Loucy (cell line): ENCODE results near the gene UNC5B.

Experiments
- H2AFZ ChIP-seq: fragments of 200-600 bp; sonication (generic); 2 replicates; pipeline ENCODE4 v1.6.0; 2016; ENCODE audit warnings: antibody characterized with exemption, mild to moderate bottlenecking, low read length, moderate library complexity
- H3F3A ChIP-seq: fragments of 200-600 bp; 2 replicates; pipeline ENCODE4 v1.6.0; 2016; ENCODE audit warnings: antibody characterized with exemption, low read depth, mild to moderate bottlenecking
- H3K27me3 ChIP-seq: fragments of 200-600 bp; sonication (generic); 2 replicates; pipeline ENCODE4 v1.6.1; 2014; ENCODE audit warnings: low read length, mild to moderate bottlenecking; ENCODE audit not compliant: insufficient read depth, poor library complexity, severe bottlenecking
- H3K36me3 ChIP-seq: fragments of 200-600 bp; sonication (generic); 2 replicates; pipeline ENCODE4 v1.6.1; 2016; ENCODE audit warnings: low read length; ENCODE audit not compliant: insufficient read depth
- H3K4me1 ChIP-seq: fragments of 200-600 bp; sonication (generic); 2 replicates; pipeline ENCODE4 v1.5.1; 2014; ENCODE audit warnings: low read length, mild to moderate bottlenecking; ENCODE audit not compliant: insufficient read depth, poor library complexity, severe bottlenecking
- H3K4me2 ChIP-seq: fragments of 200-600 bp; sonication (generic); 2 replicates; pipeline ENCODE4 v1.6.0; 2014; ENCODE audit warnings: antibody characterized with exemption, low read length, low read depth, mild to moderate bottlenecking; ENCODE audit not compliant: poor library complexity, severe bottlenecking
- H3K4me3 ChIP-seq: fragments of 200-600 bp; sonication (generic); 2 replicates; pipeline ENCODE4 v1.5.1; 2014; ENCODE audit warnings: low read length, mild to moderate bottlenecking, mixed read lengths; ENCODE audit not compliant: poor library complexity, severe bottlenecking
- H3K79me2 ChIP-seq: fragments of 200-600 bp; sonication (generic); 2 replicates; pipeline ENCODE4 v1.6.1; 2014; ENCODE audit warnings: low read length; ENCODE audit not compliant: insufficient read depth
- H3K9ac ChIP-seq: fragments of 200-600 bp; sonication (generic); 2 replicates; pipeline ENCODE4 v1.6.0; 2014; ENCODE audit warnings: mild to moderate bottlenecking, low read depth, low read length, moderate library complexity; ENCODE audit not compliant: poor library complexity, severe bottlenecking
- H3K9me2 ChIP-seq: fragments of 200-600 bp; sonication (generic); replicated peaks from 2 replicates; pipeline ENCODE4 v1.6.1; 2016; ENCODE audit warnings: low read depth, low read length, mixed read lengths
- H3K9me3 ChIP-seq: fragments of 200-600 bp; sonication (generic); 2 replicates; pipeline ENCODE4 v1.6.1; 2014; ENCODE audit warnings: mild to moderate bottlenecking, antibody characterized with exemption, low read length, low read depth; ENCODE audit not compliant: insufficient read depth
- H4K20me1 ChIP-seq: fragments of 200-600 bp; sonication (generic); 2 replicates; pipeline ENCODE4 v1.6.0; 2014; ENCODE audit warnings: antibody characterized with exemption, low read length, mild to moderate bottlenecking; ENCODE audit not compliant: insufficient read depth, poor library complexity, severe bottlenecking
- CTCF ChIP-seq: fragments of 200-600 bp; sonication (generic); conservative IDR thresholded peaks from 2 replicates; pipeline ENCODE4 v1.5.1; 2014; ENCODE audit warnings: mild to moderate bottlenecking, antibody characterized with exemption, low read length
- EZH2phosphoT487 ChIP-seq: fragments of 200-600 bp; IDR thresholded peaks from 2 replicates; pipeline ENCODE4 v1.6.1; 2018; ENCODE audit warnings: antibody characterized with exemption, mild to moderate bottlenecking, moderate library complexity, borderline replicate concordance

UNC5B gene

DNA sequence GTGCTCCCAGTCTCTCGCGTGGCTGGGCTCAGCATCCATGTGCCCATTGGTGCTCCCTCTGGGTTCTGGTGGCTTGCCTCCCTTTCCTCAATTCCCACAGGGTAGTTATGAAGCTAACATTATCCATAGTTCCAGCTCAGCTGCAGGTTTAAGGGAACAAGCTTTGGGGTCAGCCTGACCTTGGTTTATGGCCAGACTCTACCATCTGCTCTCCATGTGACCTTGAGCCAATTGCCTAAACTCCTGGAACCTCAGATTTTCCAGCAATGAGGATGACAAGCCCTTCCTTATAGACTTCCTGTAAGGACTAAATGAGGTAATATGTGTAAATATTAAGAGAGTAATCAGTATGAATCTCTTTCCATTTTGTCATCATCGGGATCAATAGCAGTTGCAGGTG lies 96.6 kb downstream of the UNC5B start:
- no peak overlapping the region for H3K4me3 ChIP-seq
- H3K9ac ChIP-seq = no peak overlapping the region
- no peaks in the 10 kb centered on the region for H3K9me2 ChIP-seq
- H3K27me3 ChIP-seq = no peaks in the 10 kb centered on the region
- no peak overlapping the region for H3K4me2 ChIP-seq
- H3K9me3 ChIP-seq = no peaks in the 10 kb centered on the region
- no peak overlapping the region for H2AFZ ChIP-seq
- H3K79me2 ChIP-seq = no peaks in the 10 kb centered on the region
- no peaks in the 10 kb centered on the region for H3K4me1 ChIP-seq
- no peak for TF ChIP-seq CTCF
- no peak for TF ChIP-seq EZH2phosphoT487
- H4K20me1 ChIP-seq = no peaks in the 10 kb centered on the region
- H3K36me3 ChIP-seq = no peaks in the 10 kb centered on the region
- no peaks in the 10 kb centered on the region for H3F3A ChIP-seq

- no peak for TF ChIP-seq EZH2phosphoT487
- TF ChIP-seq CTCF = no peak
- no peak overlapping the region for H3K4me3 ChIP-seq
- no peak overlapping the region for H2AFZ ChIP-seq
- H4K20me1 ChIP-seq = no peaks in the 10 kb centered on the region
- peaks cover 6% of the 10 kb centered on the region for H3K4me1 ChIP-seq
- H3K9me3 ChIP-seq = no peaks in the 10 kb centered on the region
- H3K9ac ChIP-seq = no peak overlapping the region
- no peaks in the 10 kb centered on the region for H3K9me2 ChIP-seq
- no peaks in the 10 kb centered on the region for H3K27me3 ChIP-seq
- H3K36me3 ChIP-seq = no peaks in the 10 kb centered on the region
- no peaks in the 10 kb centered on the region for H3K79me2 ChIP-seq
- H3K4me2 ChIP-seq = no peak overlapping the region
- no peaks in the 10 kb centered on the region for H3F3A ChIP-seq
These were observed 97.5 kb downstream of the UNC5B start for GRCh38 chr10:71309919-71310318.

DNA sequence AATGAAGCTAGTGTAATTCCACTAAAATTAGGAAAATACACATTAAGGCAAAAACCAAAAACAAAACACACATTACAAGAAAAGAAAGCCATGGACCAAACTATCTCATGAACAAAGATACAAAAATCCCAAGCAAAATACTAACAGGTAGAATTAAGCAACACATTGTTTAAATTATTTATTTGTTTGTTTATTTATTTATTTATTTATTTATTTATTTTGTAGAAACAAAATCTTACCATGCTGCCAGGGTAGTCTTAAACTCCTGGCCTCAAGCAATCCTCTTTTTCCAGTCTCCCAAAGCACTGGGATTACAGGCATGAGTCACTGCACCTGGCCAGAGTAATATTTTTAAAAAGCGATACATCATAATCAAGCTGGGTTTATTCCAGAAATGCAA lies 99.8 kb downstream of the UNC5B start:
- Histone ChIP-seq H3K9me2 (no peaks in the 10 kb centered on the region), H3K27me3 (no peaks in the 10 kb centered on the region), H4K20me1 (no peaks in the 10 kb centered on the region), H3K4me3 (no peak overlapping the region), H3K9me3 (no peaks in the 10 kb centered on the region), H2AFZ (no peak overlapping the region), H3K36me3 (no peaks in the 10 kb centered on the region), H3K9ac (no peak overlapping the region), H3K79me2 (no peaks in the 10 kb centered on the region), H3F3A (peaks cover 9% of the 10 kb centered on the region; the same call in 1 of the 2 replicates), H3K4me2 (no peak overlapping the region), H3K4me1 (peaks cover 20% of the 10 kb centered on the region)
- TF ChIP-seq EZH2phosphoT487 = no peak
- TF ChIP-seq CTCF = no peak
